ENCODE measurements around the gene HDAC5. TPM values are rescaled to one million over a fixed set of nuclear protein-coding genes. Genes with fewer than 3 reads are reported as not detected.
A peak's percentile ranks its signal among the peaks of the same experiment; 100 is the strongest.
"Not testable (repeated sequence)": the region's sequence is repeated elsewhere in the genome, so short reads cannot be mapped to it uniquely, and the experiment has no call there.

HDAC5 gene
- total RNA-seq, 1 donor from 2014 or later = 28.2 TPM

DNA sequence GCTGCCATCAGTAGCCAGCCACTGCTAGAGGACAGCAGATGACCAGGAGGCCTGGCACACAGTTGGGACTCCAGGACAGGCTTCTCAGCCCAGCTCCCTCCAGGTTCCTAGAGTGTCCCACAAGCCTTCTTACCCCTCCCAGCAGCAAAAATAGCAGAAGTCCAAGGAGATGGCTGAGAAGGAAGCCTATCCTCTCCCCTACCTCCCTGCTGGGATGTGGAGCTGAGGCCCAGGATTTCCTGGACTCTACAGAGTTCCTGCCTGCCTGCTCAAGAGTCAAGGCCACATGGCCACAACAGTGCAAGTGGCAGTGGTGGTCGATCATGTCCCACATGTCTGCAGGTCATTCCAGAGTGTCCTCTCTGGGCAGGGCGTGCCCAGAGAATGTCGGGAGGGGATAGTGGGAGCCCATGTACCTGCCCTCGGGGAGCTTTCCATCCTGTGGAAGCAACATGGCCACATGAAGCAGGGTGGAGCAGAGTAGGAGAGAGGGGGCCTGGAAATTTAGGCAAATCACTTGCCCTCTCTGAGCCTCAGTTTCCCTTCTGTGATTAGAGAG lies 10.6 kb upstream of the HDAC5 start:
- DNase-seq (ENCODE audit: low read depth in 2 of 2) = no peak

DNA sequence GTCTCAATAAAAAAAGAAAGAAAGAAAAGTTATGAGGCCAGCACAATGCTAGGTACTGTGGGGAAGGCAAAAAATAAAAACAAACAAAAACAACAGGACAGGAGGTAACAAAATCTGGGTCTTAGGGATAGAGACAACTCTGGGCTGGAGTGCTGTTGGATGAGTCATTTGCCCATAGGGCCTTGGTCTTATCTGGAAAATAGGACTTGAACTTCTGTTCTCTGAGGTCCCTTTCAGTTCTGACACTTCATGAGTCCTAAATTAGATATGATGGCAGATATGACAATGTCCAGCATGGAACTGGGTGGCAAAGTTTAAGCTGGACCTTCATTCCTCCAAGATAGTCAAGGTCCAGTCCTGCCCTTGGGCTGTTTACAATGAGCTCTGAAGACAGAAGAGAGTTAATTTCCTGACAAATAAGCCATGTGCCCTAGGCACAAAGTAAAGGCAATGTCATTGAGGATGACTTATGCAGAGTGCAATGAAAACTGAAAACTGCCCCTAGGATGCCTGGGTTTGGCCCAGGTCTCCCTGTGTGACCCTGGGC lies 8.9 kb upstream of the HDAC5 start:
- DNase-seq (ENCODE audit: low read depth in 2 of 2) = no peak

DNA sequence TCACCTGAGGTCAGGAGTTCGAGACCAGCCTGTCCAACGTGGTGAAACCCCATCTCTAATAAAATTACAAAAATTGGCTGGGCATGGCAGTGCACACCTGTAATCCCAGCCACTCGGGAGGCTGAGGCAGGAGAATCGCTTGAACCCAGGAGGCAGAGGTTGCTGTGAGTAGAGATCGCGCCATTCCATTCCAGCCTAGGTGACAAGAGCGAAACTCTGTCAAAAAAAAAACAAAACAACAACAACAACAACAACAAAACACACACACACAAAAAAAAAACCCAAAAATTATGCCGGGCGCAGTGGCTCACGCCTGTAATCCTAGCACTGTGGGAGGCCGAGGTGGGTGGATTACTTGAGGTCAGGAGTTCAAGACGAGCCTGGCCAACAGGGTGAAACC lies 7.9 kb upstream of the HDAC5 start:
- not testable (repeated sequence) for DNase-seq (ENCODE audit: low read depth in 2 of 2)

DNA sequence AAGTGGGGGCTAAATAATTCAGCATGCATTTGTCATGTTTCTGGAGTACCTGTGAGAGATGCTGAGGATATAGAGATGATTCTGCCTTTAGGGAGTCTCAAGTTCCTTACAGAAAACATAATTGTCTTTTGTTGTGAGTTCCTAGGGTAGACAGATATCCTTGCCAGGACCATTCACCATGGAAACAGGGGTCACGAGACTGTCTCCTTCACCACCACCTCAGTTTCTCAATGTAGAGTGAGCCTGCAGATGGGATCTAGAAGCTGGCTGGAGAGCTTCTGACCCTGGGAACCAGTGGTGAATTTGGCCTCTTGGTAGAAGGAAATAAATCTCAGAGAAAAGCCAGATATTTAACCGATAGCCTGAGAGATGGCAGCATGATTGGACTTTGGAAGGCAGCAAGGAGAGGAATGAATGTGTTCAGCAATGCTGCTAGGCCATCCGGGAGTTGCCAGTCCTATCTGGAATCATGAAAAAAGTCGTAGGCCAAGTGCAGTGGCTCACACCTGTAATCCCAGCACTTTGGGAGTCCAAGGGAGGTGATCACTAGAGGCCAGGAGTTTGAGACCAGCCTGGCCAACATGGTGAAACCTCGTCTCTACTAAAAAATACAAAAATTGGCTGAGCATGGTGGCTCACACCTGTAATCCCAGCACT lies 7.4 kb upstream of the HDAC5 start:
- no peak for DNase-seq (ENCODE audit: low read depth in 2 of 2)

DNA sequence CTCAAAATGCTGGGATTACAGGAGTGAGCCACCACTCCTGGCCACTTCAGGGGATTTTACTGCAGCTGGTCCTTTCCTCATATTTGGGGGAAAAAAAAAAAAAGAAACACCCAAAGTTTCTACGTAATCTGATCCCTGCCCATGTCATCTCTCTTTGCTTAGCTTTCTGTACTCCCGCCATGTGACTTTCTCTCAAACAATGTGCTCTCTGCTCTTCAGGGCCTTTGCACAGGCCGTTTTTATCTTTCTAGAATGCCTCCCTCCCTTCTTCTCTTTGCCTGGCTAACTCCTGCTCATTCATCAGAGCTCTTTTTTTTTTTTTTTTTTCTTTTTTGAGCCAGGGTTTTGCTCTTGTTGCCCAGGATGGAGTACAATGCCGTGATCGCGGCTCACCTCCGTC lies 4.9 kb upstream of the HDAC5 start:
- no peak for DNase-seq (ENCODE audit: low read depth in 2 of 2)

DNA sequence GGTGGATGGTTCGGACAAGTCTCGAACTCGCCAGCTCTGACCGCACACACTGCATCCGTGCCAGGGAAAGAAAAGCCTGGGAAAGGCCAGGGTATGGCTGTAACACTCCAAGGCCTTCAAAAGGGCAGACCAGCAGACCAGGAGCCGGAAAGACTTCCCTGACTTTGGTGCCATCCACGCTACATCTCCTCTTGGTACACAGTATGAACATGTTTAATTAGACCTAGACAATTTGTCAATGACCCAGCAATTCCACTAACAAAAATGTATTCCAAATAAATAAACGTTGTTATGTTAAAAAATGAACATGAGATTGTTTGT lies 637 bp upstream of the HDAC5 start:
- no peak for DNase-seq (ENCODE audit: low read depth in 2 of 2)

DNA sequence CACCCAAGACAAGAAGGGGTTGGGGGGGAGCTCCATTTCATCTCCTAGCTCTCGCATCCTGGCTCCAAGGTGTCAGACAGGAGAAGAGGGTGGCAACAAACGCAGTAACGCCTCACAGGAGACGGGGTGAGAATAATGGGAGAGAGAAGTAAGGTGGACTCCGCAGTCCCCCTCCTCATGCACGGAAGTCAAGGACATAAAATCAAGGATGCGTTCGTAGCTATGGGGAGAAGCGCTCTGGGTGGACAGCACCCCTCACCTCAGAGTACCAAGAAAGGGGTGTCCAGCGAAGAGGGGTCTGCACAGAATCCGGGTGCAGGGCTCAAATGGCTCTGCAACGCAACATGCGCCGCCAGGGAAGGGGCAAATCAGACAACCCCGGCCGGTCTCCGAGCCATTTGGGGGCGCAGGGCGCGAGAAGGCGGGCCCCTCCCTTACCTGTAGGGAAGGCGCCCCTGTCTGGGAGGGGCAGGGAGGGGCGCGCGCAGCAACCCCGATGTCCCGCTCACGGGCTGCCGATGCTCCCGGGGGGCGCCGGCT lies 555 bp downstream of the HDAC5 start:
- DNase-seq (ENCODE audit: low read depth in 2 of 2) = no peak

DNA sequence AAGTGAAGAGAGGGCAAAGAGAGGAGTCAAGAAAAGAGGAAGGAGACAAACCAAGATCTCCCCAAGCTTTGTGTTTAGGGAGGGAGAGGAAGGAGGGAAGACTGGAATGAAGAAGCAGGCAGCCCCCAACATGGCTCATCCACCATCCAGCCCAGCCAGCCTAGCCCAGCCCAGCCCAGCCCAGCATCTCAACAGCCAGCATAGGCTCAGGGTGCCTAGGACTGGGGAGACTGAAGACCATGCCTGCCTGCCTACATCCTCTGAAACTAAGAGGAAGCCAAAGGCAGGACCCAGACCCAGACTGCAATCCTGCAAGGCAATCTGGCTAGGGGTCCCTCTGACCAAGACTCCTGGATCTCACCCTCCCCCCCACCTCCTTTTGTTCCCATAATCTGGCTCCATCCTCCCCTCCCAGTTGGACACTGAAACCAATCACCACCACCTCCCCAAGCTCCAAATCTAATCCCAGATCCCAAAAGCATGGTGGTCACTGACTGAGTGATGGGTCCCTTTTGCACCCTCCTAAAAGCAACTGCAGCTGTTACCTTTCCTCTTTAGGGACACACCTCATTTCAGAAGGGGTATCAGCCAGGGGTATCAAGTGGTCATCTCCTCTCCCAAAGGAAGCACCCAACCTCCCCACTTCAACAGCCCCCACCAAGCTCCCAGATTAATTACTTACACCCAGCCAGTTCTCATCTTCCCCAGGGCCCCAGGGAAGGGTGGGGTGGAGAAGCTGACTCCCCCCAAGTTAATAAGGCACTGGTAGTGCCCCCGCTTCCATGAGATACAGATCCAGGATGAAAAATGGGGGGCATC lies 1.2 kb downstream of the HDAC5 start:
- DNase-seq (ENCODE audit: low read depth in 2 of 2) = no peak

DNA sequence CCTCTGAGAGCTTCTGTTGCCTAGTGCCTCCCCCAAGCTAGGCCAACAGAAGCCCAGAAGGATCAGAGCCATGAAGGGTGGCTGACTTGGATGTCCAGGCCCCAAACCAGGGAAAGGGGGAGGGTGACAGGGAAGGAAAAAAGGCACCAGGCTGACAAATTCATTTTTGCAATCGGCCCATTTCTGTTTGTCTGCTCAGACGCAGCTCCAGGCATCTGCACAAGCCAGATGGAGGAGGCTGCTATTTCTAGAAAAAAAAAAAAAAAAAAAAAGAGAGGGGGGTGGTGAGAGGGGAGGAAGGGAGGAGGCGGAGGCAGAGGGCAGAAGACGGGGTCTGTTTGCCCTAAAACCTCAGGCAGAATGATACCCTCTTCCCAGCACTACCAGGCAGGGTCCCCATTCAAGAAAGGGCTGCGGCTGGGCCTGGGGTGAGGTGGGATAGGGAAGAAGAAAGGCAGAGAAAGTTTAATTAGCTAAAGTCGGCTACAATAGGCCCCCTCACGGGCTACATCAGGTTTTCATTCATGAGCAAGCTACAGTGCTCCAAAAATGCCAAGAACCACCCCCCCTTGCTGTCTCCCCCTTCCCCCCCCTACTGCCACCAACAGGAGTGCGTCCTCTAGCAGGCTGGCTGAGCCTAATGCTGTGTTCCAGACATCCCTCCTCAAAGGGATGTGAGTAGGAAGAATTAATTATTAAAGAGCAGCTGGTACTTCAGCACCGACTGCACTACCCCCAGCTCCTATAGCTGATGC lies 2.4 kb downstream of the HDAC5 start:
- DNase-seq (ENCODE audit: low read depth in 2 of 2) = no peak

DNA sequence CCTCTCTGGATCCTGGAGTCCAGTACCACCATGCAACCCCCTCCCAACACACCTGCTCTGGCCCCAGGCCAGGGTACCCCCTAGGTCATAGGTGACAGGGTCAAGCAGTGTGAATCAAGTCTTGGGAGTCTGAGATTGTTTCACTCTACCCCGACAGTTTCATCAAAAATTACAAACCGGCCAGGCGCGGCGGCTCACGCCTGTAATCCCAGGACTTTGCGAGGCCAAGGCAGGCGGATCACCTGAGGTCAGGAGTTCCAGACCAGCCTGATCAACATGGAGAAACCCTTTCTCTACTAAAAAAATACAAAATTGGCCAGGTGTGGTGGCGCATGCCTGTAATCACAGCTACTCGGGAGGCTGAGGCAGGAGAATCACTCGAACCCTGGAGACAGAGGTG lies 3.2 kb downstream of the HDAC5 start:
- not testable (repeated sequence) for DNase-seq (ENCODE audit: low read depth in 2 of 2)

DNA sequence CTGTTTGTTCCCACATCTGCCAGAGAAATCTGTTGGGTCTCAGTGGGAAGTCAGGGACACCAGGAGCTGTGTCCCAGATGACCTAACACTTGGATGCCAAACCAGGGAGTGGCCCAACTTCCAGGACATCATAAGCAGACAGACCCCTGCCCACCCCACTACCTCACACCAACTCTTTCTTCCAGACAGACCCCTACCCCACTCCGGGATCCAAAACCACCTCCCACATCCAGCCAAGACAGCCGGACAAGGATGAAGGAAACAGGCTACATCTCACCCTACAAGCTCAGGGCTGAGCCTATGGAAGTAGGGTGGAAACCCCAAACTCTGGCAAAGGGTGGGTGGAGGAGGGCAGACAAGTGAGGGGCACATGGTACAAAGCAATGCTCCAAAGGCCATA lies 3.6 kb downstream of the HDAC5 start:
- no peak for DNase-seq (ENCODE audit: low read depth in 2 of 2)

DNA sequence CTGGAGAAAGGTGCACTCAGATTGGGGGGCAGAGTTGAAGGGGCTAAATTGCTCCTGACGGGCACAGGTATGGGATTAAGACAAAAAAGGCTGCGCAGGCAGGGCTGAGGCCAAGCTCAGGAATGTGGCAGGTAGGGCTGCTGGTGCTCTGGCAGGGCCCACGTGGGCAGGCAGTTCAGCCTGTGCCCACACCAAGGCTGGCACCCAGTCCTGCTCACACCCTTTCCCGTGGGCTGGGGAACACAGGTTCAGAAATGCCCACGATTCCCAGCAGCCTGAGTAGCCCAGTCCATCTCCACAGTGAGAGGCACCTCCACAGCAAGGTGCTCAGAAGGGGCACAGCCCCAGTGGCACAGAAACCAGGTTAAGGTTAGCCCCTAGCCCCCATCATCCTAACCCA lies 4.4 kb downstream of the HDAC5 start:
- DNase-seq (ENCODE audit: low read depth in 2 of 2) = no peak

DNA sequence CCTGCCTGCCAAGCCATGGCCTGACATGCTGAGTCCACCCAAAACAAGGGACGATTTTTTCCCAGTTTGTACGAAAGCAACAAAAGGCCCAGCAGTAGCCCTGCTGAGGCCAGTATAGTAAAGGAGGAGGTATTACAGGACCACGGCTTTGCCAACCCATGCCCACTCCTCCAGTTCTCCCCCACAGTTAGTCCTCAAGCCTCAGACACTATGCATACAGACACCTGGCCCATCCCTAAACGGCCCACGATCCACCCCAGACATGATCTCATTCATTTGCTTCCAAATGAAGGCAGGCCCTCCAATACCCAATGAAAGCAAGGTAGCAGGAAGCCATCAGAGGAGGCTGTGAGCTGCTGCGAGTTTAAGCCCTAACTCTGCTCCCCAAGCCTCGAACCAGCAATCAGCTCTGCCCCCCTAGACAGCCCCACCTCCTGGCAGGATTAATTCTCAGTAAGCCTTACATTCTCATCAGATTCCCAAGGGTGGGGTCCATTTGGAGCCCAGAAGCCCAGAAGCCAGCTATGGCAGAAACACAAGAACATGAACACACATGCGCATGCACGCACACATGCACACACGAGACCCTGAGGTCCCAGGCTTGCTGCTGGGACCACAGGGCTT lies 4.9 kb downstream of the HDAC5 start:
- DNase-seq (ENCODE audit: low read depth in 2 of 2) = no peak

DNA sequence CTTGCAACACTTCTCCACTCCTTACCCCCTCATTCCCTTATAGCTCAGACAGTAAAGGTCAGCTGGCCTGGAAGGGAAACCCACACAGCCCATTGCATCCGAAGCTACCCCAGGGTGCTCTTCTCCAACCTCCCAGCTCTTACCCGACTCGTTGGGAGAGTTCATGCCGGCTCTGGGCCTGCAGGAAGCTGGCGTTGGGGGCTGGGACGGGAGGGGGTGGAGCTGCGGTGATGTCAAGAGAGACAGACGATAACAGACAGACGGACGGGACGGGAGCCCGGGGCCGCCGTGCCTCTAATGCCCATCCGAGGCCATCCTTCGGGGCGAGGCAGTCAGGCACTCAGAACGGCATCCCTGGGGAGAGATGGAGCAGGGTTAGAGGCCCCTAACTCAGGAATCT lies 6.1 kb downstream of the HDAC5 start:
- no peak for DNase-seq (ENCODE audit: low read depth in 2 of 2)

DNA sequence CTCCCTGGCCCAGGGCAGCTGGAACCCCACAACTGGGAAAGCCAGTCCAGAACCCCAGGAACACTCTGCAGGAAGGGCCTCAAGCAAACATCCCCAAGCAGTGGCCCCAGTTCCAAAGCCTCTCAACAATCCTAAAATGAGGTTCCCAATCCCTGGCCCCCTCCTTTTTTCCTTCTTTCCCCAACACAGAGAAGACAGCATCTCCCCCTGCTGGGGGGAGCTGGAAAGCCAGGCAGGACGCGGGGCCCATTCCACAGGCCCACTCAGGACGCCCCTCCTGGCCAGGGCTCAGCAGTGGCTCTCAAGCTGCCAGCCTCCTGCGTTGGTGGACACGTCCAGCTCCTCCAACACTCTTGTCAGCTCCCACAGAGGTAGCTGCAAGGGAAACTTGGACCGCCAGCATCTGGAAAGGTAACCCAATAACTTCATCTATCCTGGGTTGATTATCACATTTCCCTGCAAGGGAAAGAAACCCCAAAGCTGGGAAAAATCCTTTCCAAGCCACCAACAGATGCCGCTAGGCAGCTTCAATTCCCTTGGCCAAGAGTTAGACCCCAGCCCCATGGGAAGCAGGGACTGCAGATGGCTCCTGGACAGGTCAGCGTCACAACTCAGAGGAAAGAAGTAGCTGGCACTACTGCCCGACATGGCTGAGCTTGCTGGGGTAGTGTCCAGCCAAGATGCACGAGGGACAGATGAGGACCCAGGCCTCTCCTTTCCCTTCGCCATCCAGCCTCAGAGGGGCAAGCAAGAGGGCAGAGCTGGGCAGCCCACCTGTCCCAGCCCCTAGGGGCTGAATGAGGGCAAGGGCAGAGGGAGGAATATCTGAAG lies 7.6 kb downstream of the HDAC5 start:
- DNase-seq (ENCODE audit: low read depth in 2 of 2) = peak; percentile 55 to 67

DNA sequence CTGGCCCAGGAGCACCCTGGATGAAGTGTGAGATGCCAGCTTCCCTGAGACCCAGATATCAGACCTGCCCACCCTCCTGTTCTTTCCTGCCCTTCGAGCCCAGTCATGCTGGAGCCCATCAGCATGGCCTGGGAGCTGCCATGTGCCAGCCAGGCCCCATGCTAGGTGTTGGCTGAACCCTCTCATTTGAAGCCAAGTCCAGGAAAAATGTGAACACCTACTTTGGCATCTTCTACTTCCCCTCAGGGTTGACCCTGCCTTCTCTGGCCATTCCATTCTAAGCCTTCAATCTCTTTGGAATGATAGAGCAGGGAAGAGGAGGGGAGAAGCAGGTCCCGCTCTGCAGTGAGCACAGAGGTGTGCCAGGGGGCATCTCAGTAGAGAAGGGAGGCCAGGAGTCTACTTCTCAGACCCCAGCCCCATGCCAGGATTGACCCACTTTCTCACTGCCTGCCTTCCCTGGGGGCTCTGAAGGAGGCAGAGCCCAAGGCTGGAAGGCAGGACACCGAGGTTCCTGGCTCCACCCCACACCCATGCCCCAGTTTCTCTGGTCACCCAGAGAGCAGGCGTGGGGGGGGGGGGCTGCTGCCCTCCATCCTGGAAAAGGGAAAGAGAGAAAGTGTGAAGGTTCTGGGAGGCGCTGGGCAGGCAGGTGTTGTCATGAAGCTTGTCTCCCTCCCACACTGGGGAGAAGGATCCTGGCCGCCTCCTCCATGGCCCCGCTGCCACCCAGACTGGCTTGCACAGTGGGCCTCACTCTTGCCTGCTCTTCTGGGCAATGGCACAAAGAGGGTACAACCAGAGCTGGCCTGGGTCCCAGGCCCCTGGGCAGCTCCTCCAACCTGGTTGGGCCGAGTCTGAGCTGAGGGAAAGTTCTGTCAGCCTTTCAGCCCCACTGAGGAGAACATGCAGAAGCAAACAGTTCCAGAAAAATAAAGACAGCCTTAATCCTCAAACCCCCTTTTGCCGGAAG lies 9.3 kb downstream of the HDAC5 start:
- no peak for DNase-seq (ENCODE audit: low read depth in 2 of 2)

DNA sequence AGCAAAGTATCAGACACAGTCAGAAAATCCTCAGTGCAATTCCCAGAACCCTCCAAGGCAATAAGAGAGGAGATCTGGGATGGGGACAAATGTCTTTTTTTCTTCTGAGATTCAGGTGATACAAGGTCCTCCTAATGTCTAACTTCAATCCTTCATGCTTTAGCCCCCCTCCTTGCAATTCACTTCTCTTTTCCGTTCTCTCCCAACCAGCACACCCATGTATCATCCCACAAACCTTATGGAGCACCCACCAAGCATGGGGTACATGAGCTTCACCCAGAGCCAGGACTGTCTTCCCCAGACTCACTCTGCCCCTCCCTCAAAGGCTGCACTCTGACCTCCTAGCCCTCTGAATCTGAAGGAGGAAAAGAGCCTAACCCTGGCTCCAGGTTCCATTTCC lies 10.1 kb downstream of the HDAC5 start:
- DNase-seq (ENCODE audit: low read depth in 2 of 2) = no peak

DNA sequence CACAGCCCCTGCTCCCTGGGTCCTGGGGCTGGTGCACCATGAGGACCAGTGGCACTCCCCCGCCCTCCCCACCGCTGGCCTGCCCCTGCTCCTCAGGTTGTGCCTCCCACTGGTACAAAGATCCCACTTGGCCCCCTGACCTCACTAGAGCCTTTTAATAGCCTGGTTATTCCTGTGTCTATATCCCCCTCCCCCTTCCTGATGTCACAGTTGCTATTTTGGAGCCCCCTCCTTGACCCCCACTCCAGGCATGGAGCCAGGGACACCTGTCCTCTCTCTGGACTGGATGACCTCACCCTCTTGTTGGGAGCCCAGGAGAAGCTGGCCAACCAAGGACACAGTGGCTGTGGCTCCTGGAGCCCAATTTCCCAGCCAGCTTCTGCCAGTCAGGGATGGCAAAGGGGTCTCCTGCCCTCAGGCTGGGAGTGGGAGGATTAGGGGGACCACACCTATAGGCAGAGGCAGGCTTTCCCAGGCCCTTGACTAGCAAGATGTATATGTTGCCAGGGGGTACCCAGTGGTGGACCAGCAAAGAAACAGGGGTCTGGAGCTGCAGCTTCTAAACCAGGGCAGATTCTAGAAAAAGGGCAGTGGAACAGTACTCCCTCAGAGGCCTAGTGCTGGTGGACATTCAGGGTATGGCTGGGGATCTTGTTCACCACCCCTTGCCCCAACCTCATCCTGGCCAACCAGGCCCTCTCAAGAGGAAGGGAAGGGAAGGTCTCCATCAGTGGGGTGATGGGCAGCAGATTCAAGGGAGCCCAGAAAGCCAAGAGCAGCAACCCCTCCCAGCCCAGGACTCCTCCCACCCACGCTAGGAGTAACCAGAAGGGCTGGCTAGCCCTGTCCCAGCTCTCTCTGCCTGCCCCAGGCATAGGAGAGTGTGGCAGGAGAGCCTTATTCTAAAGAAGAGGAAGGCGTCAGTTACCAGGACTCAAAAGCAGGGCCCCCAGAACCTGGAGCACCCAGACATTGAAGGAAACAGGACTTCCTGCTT lies 10.9 kb downstream of the HDAC5 start:
- no peak for DNase-seq (ENCODE audit: low read depth in 2 of 2)
